GM18951 (cell line): ENCODE measurements around the gene PLXNA2.

Experiments
- POLR2A ChIP-seq: IDR thresholded peaks from 4 replicates; pipeline ENCODE4 v1.6.1; 2011; ENCODE audit warnings: mild to moderate bottlenecking; ENCODE audit not compliant: insufficient read length, insufficient read depth; ENCODE audit errors: extremely low read depth
- in situ Hi-C: fragments of 300-500 bp; cut with MboI; formaldehyde crosslinking; loops from one replicate; pipeline ENCODE4 v1.12.0; 2022; ENCODE audit warnings: low sequenced_read_pairs, mixed read lengths, inconsistent platforms; ENCODE audit not compliant: unreplicated experiment

The PLXNA2 gene

DNA sequence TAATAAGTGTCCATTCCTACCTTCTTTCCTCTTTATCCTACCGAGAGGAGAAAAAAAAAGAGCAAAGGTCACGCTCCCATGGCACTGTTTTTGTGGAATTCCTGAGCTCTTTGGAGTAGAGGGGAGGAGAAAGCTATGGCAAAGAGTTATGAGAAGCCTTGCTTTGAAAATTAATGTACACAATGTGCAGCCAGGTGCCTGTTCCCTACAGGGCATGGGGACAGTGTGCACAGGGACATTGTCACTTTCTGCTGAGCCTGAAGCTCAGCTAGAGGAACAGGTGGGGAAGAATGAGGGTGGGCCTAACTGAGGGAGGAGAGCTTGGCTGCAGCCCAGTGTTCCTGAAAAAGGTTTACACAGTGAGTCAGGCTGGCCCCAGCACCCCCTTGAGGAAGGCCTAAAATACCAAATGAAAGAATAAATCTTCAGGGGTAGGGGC is 66.1 kb downstream of the PLXNA2 start:
- in situ Hi-C loops = no loop called here
- no peak for TF ChIP-seq POLR2A

- TF ChIP-seq POLR2A = no peak
- in situ Hi-C loops = no loop called here
These were observed 66.5 kb downstream of the PLXNA2 start for GRCh38 chr1:208177656-208178055.

- in situ Hi-C loops = no loop called here
- no peak for TF ChIP-seq POLR2A
These were observed 67.5 kb downstream of the PLXNA2 start for GRCh38 chr1:208176649-208177048.

GRCh38 chr1:208175508-208175895 is 68.7 kb downstream of the PLXNA2 start:
- in situ Hi-C loops = no loop called here
- no peak for TF ChIP-seq POLR2A

DNA sequence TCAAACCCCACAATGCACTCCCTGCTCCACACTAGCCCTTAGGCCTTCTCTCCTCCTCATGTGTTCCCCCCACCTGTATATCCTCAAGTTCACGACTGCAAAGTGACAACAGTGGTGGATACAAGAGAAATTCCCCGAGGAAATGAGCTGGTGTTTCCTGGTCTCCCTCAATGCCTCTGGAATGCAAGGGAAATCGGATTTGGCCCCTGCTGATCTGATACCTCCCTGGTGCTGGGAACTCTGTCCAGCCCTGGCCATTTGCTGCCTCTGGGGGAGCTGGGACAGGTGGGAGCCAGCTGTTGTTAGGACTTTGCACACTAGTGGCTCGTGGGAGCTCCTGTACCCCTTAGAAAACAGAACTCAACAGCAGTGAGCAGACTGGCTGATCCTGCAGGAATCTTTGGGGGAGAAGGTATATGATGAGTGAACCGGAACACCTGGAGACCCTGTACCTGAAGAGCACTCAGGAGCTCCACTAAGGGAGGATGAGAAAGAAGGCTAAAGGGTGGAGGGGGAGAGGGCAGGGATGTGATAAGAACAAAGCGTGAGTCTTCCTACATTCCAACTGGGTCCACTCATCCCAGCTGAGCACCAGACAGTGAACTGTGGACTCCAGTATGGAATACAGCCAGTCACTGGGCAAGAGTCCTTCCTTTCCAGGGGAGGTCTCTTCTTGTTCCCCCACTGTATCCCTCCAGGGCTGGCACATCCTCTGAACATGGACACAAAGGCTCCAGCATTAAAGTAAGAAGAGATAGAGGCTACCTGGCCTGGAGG is 69.3 kb downstream of the PLXNA2 start:
- in situ Hi-C loops = no loop called here
- no peak for TF ChIP-seq POLR2A

- in situ Hi-C loops = no loop called here
- no peak for TF ChIP-seq POLR2A
These were observed 70.0 kb downstream of the PLXNA2 start for GRCh38 chr1:208174200-208174599.

DNA sequence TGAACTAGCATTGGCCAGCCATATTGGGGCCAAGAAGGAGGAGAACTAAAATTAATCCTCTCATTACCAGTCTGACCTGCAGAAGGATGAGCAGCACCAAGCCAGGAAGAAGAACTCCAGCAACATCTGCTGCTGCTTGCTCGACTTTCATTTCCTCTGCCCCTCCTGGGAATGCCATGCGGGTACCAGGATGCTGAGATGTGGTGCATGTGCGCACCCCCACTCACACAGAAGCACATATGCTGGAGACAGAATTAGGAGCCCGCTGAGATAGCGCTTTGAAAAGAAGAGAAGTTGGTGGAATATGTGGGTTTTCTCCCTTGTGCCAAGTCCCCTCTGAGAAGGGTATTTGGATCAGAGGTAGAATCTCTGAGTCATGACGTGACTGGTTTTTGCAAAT is 70.4 kb downstream of the PLXNA2 start:
- TF ChIP-seq POLR2A = no peak
- in situ Hi-C loops = no loop called here

- no peak for TF ChIP-seq POLR2A
- in situ Hi-C loops = no loop called here
These were observed 71.6 kb downstream of the PLXNA2 start for GRCh38 chr1:208172423-208173145.

DNA sequence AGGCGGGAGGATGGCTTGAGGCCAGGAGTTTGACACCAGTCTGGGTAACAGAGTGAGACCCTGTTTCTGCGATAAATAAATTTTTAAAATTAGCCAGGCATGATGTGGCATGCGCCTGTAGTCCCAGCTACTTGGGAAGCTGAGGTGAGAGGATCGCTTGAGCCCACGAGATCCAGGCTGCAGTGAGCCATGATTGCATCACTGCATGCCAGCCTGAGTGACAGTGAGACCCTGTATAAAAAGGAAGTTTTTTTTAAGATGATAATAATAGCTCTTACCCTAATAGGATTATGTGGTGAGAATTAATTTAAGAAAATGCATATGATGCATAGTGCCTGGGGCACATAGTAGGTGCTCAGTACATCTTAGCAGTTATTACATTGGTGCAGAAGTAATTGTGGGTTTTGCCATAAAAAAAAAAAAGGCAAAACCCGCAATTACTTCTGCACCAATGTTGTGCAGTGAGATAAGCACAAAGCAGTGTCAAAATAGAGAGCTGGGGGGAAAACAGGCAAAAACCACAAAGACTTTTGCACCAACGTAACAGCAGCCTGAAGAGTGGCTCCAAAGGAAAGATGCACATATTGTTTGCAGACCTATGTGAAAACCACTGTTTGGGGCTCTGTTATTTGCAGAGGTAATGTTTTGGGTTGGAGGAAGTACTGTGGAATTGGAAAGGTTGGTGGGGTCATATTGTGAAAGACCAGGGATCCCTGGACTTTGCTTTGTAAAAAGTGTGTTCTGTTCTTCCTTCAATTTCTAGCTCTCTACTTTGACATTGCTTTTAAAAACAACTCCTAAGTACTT is 72.4 kb downstream of the PLXNA2 start:
- in situ Hi-C loops = no loop called here
- no peak for TF ChIP-seq POLR2A

DNA sequence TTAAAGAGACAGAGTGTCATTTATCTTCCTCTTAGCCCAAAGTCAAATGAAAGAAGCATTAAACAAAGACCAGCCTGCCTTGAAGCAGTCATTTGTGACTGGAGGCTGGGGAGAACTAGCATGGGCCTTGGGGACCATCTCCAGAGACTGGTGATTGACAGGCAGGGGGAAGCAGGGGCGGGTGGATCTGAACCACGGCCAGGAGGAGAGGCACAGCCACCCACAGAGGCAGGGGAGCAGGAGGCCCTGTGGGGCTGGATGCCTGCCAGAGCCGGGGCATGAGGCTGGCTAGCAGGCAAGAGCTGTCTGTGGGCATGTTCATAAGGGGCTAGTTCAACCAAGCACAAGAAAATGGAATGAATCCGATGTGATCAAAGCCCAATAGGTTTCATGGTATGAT is 73.9 kb downstream of the PLXNA2 start:
- in situ Hi-C loops = no loop called here
- no peak for TF ChIP-seq POLR2A

- TF ChIP-seq POLR2A = no peak
- in situ Hi-C loops = no loop called here
These were observed 74.9 kb downstream of the PLXNA2 start for GRCh38 chr1:208169081-208169879.

DNA sequence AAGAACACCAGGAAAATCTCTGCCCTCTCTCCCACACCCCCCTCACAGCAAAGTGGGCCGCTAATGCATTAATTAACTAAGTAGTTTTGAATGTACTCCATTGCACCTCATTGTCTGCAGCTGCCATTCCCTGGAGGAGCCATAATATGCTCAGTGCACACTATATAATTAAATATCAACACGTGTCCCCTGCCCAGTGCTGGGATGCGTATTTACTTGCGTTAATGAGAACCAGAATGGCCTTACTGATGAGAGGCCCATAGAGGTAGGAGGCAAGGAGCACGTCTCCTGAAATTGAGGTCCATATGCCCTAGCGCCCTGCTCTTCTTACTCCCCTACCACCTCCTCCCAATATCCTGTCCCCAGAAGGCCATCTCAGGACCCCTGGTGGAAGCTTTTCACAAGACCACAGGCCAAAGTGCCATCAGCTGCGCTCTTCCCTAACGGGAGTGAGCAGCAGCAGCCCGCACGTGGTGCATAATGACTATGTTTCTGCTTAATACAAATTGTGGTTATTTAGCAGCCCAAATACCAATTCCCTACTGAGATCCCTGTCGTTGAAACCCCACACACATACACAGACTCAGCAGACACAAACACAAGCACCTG is 76.8 kb downstream of the PLXNA2 start:
- TF ChIP-seq POLR2A = no peak
- in situ Hi-C loops = no loop called here
